K562 (cell line): ENCODE measurements around the gene UBE2H. TPM values are rescaled to one million over a fixed set of nuclear protein-coding genes. Genes with fewer than 3 reads are reported as not detected.
A peak's percentile ranks its signal among the peaks of the same experiment; 100 is the strongest.

ENCODE experiments used
- CCAR2 ChIP-seq: fragments of 200-400 bp; formaldehyde crosslinking; IDR thresholded peaks from 2 replicates; pipeline ENCODE4 v1.6.1; 2017; ENCODE audit warnings: mild to moderate bottlenecking, low read depth, low read length
- DIDO1 ChIP-seq: fragments of 450-650 bp; IDR thresholded peaks from 2 replicates; pipeline ENCODE4 v1.6.1; 2016; ENCODE audit warnings: low read depth, missing biosample characterization, missing genetic modification characterization
- E2F3 ChIP-seq: fragments of 250-450 bp; sonication (Bioruptor Pico); IDR thresholded peaks from 2 replicates; pipeline ENCODE4 v1.4.0; 2020; ENCODE audit warnings: mild to moderate bottlenecking
- HIVEP1 ChIP-seq: fragments of 250-450 bp; sonication (Bioruptor Pico); IDR thresholded peaks from 2 replicates; pipeline ENCODE4 v1.4.0; 2020; ENCODE audit warnings: mild to moderate bottlenecking
- HMG20B ChIP-seq: fragments of 250-450 bp; sonication (Bioruptor Pico); IDR thresholded peaks from 2 replicates; pipeline ENCODE4 v1.5.0; 2021; ENCODE audit warnings: mild to moderate bottlenecking
- MTA2 ChIP-seq: fragments of 450-650 bp; IDR thresholded peaks from 2 replicates; pipeline ENCODE4 v1.6.1; 2016; ENCODE audit warnings: low read depth
- NBN ChIP-seq: fragments of 450-650 bp; IDR thresholded peaks from 2 replicates; pipeline ENCODE4 v1.6.1; 2016; ENCODE audit warnings: low read depth, mild to moderate bottlenecking
- NFIX ChIP-seq: fragments of 250-450 bp; sonication (Bioruptor Pico); IDR thresholded peaks from 2 replicates; pipeline ENCODE4 v1.4.0; 2020; ENCODE audit warnings: low read depth, mild to moderate bottlenecking, moderate library complexity
- POLR3A ChIP-seq: IDR thresholded peaks from 2 replicates; pipeline ENCODE4 v1.6.1; 2011; ENCODE audit warnings: borderline replicate concordance, mild to moderate bottlenecking, moderate library complexity; ENCODE audit not compliant: insufficient read length, insufficient read depth; ENCODE audit errors: extremely low read depth
- SLC30A9 ChIP-seq: fragments of 250-450 bp; sonication (Bioruptor Pico); IDR thresholded peaks from 2 replicates; pipeline ENCODE4 v1.8.0; 2022; ENCODE audit warnings: mild to moderate bottlenecking, moderate library complexity
- TAF15 ChIP-seq: fragments of 200-400 bp; formaldehyde crosslinking; IDR thresholded peaks from 2 replicates; pipeline ENCODE4 v1.6.1; 2017; ENCODE audit warnings: mild to moderate bottlenecking, low read depth, low read length, moderate library complexity
- TCF7L2 ChIP-seq: fragments of 150-350 bp; IDR thresholded peaks from 2 replicates; pipeline ENCODE4 v1.6.1; 2016; ENCODE audit warnings: low read depth, mild to moderate bottlenecking, low read length, moderate library complexity
- TEAD1 ChIP-seq, 2 experiments: fragments of 450-650 bp in 1 of 2; sonication (generic) in 1 of 2; formaldehyde crosslinking; IDR thresholded peaks; 2 replicates each; pipeline versions ENCODE4 v1.4.0 to v1.8.0; 2020 to 2022; ENCODE audit warnings: mild to moderate bottlenecking in 2 of 2, missing genetic modification reagents in 1 of 2
- ZBTB17 ChIP-seq: fragments of 450-650 bp; formaldehyde crosslinking; IDR thresholded peaks from 2 replicates; pipeline ENCODE4 v1.4.0; 2020; ENCODE audit warnings: mild to moderate bottlenecking
- ZKSCAN8 ChIP-seq: fragments of 200-800 bp; sonication (Bioruptor generic); IDR thresholded peaks from 2 replicates; pipeline ENCODE4 v1.6.1; 2016; ENCODE audit warnings: missing genetic modification characterization, missing compliant biosample characterization
- ZNF384 ChIP-seq: IDR thresholded peaks from 2 replicates; pipeline ENCODE4 v1.6.1; 2012; ENCODE audit warnings: low read depth, low read length, improper control_type of control experiment
- ZSCAN32 ChIP-seq: fragments of 450-650 bp; formaldehyde crosslinking; IDR thresholded peaks from 2 replicates; pipeline ENCODE4 v1.4.0; 2020; ENCODE audit warnings: mild to moderate bottlenecking, moderate library complexity
- polyA plus RNA-seq, 8 experiments: library from polyadenylated mRNA; depleted of rRNA in 4 of 8; stranded (reverse) in 5 of 8; unstranded in 3 of 8; fragments of >200 nt; fragmentation: Nextera tagmentation in 2 of 8; fragmentation: Illumina TruSeq in 1 of 8; extraction: Ambion mirVana in 2 of 8; extraction: Trizol in 1 of 8; gene quantifications; 2 replicates each; pipeline versions ENCODE4 v1.2.1 to v1.2.3, GENCODE V29; 2011 to 2014; ENCODE audit warnings: inconsistent platforms in 1 of 8, missing spikeins in 1 of 8
- total RNA-seq, 7 experiments: library from RNA; depleted of rRNA in 6 of 7; stranded (reverse); fragments of >200 nt in 6 of 7; fragmentation: Illumina TruSeq in 2 of 7; extraction: Trizol in 2 of 7; gene quantifications; 2 replicates each; pipeline versions ENCODE4 v1.2.1 to v1.2.3, GENCODE V29; 2011 to 2021; ENCODE audit warnings: low replicate concordance in 1 of 7
- TF ChIP-seq, protein P1 (sequence below), 2 experiments: fragments of 450-650 bp in 1 of 2; sonication (generic) in 1 of 2; formaldehyde crosslinking in 1 of 2; IDR thresholded peaks; 2 replicates each; pipeline versions ENCODE4 v1.7.1 to v1.9.0; 2016 to 2022; ENCODE audit warnings: inconsistent platforms in 1 of 2, mild to moderate bottlenecking in 1 of 2, missing genetic modification reagents in 1 of 2

Gene UBE2H
- total and polyA plus RNA-seq, 9 of the 15 experiments (the other 6 are each of a cell fraction or from before 2014, with no cell fraction given), result 6.3 to 33.0 (median 13.3) TPM

DNA sequence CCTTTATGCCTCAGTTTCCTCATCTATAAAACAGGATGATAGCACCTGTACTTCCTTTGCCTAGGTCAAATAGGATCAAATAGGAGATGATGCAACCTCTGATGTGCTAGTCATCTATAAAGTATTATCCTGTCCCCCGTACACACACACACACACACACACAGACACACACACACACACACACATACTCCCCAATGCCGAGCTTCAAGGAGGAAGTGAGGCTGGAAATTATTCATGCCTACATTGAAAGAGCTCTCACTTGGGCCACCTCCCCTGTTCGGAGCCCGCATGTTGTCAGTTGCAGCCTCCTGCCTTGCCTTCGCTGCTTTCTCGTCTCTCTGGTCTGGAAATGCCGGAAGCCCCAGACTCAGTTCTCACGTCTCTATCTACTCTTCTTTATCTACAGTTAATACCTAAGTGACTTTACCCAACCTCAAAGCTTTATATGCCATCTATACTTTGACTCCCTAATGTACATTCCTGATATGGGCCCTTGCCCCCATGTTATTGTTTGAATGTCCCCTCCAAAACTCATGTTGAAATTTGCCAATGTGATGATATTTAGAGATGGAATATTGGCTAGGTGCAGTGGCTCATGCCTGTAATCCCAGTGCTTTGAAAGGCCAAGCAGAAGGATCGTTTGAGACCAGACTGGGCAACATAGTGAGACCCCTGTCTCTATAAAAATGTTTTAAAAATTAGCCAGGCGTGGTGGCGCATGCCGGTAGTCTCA lies 6.9 kb upstream of the UBE2H start (continued):
- TF ChIP-seq POLR3A (no peak), CCAR2 (no peak), NFIX (CRISPR knock-in tag) (no peak), TEAD1 (CRISPR knock-in tag; IDR thresholded peaks at IDR 0.05) (0 out of 4 replicates have a peak, but pooled peaks of 1 of the 2 experiments have one; percentile 24), DIDO1 (tag) (peak; percentile 58; the same call in 1 of the 2 replicates), HIVEP1 (CRISPR knock-in tag) (no peak), SLC30A9 (CRISPR knock-in tag) (no peak), HMG20B (CRISPR knock-in tag) (no peak), NBN (peak; percentile 50; the same call in 1 of the 2 replicates), ZNF384 (no peak), MTA2 (0 out of 2 replicates have a peak, but pooled peaks have one; percentile 11), E2F3 (CRISPR knock-in tag) (no peak), ZSCAN32 (CRISPR knock-in tag) (peak; percentile 82), TAF15 (no peak), TCF7L2 (no peak), ZBTB17 (CRISPR knock-in tag) (no peak), ZKSCAN8 (no peak)
- TF ChIP-seq, protein P1, sequence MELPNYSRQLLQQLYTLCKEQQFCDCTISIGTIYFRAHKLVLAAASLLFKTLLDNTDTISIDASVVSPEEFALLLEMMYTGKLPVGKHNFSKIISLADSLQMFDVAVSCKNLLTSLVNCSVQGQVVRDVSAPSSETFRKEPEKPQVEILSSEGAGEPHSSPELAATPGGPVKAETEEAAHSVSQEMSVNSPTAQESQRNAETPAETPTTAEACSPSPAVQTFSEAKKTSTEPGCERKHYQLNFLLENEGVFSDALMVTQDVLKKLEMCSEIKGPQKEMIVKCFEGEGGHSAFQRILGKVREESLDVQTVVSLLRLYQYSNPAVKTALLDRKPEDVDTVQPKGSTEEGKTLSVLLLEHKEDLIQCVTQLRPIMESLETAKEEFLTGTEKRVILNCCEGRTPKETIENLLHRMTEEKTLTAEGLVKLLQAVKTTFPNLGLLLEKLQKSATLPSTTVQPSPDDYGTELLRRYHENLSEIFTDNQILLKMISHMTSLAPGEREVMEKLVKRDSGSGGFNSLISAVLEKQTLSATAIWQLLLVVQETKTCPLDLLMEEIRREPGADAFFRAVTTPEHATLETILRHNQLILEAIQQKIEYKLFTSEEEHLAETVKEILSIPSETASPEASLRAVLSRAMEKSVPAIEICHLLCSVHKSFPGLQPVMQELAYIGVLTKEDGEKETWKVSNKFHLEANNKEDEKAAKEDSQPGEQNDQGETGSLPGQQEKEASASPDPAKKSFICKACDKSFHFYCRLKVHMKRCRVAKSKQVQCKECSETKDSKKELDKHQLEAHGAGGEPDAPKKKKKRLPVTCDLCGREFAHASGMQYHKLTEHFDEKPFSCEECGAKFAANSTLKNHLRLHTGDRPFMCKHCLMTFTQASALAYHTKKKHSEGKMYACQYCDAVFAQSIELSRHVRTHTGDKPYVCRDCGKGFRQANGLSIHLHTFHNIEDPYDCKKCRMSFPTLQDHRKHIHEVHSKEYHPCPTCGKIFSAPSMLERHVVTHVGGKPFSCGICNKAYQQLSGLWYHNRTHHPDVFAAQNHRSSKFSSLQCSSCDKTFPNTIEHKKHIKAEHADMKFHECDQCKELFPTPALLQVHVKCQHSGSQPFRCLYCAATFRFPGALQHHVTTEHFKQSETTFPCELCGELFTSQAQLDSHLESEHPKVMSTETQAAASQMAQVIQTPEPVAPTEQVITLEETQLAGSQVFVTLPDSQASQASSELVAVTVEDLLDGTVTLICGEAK (IDR thresholded peaks at IDR 0.05), result peak; percentile 46; the same call in 1 of the 2 replicates
- TF ChIP-seq, protein P1 (CRISPR knock-in tag; IDR thresholded peaks at IDR 0.05), result no peak
